ENCODE data around the gene NEO1. TPM values are rescaled to one million over a fixed set of nuclear protein-coding genes. Genes with fewer than 3 reads are reported as not detected.

Gene NEO1
- polyA plus RNA-seq, 2 of the 4 experiments (the other 2 are of a cell fraction), result 29.1 to 30.3 TPM

DNA sequence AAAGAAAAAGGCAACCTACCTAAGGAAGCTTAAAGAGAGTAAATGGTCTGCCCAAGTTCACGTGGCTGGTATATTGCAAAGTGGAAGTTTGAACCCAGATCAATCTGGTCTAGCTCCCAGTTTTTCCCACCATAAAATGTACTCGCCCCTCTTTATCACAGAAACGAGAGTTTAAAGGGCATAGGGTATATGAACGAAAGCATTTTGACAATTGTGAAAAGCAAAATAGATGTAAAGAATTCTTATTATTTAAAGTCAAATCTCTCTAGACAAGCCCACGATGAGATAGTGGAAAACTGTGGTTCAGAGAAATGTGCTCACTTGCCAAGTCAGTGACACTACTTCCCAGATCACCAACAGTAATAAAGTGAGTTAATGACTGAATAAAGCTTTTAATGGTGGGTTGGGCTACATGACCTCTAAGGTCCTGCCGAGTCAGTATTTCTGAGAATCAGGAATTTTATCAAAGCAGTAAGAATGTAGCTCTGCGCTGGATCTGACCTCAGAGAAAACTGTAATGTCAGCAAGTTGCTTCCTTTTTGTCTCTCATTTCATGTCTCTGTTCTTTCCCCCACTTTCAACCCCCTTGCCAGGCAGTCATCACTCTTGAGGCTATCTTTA lies 23.3 kb upstream of the NEO1 start:
- peak; percentile 86 for TF ChIP-seq MAFK (IDR thresholded peaks at IDR 0.05; ENCODE audit: partially characterized antibody)
- TF ChIP-seq, protein P1, sequence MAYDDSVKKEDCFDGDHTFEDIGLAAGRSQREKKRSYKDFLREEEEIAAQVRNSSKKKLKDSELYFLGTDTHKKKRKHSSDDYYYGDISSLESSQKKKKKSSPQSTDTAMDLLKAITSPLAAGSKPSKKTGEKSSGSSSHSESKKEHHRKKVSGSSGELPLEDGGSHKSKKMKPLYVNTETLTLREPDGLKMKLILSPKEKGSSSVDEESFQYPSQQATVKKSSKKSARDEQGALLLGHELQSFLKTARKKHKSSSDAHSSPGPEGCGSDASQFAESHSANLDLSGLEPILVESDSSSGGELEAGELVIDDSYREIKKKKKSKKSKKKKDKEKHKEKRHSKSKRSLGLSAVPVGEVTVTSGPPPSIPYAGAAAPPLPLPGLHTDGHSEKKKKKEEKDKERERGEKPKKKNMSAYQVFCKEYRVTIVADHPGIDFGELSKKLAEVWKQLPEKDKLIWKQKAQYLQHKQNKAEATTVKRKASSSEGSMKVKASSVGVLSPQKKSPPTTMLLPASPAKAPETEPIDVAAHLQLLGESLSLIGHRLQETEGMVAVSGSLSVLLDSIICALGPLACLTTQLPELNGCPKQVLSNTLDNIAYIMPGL (CRISPR knock-in tag; IDR thresholded peaks at IDR 0.05; ENCODE audit: borderline replicate concordance), result no peak
- DNase-seq (ENCODE audit: low read depth in 1 of 2, low spot score in 1 of 2), result no peak
- ChIA-PET POLR2A (no interaction called here), CTCF (interaction anchor here (1.2 to 2.2 kb wide), 2 partner anchors 10 to 11 kb away, joined by 5 to 8 read pairs; no protein-coding TSS in a partner anchor)
- Histone ChIP-seq H3K4me2 (no peak overlapping the region), H3K9me3 (no peaks in the 10 kb centered on the region), H3K4me3 (no peak overlapping the region), H3K4me1 (no peaks in the 10 kb centered on the region), H3K27ac (no peak overlapping the region)
- no peak for FAIRE-seq
- no peak for ATAC-seq
- 34% methylated on average over 7 of the region's 7 CpGs for WGBS (ENCODE audit: missing lambda C conversion rate)

DNA sequence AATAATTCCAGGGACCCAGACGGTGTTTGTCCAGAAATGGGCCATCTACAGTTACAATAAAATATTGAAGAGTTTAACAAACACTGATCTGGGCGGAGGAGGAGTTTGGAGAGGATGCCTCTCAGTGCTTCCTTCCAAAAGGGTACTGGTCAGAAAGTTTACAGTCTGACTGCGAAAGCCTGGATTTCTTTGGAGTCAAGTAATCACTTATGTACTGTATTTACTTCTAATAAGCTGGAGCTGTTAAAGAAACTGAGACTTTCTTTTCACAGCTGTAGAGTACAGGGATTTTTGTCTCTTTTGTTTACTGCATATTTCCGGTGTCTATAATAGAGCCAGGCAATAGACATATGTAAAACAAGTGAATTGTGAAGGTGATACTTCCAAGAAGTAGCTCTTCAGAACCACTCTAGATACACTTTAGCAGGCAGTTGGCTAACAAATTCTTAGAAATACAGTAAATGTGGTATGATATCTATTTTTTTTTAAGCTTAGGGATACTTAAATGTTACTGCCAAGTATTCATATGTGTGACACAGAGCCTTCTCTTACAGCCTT lies 22.1 kb upstream of the NEO1 start:
- no peak for ATAC-seq
- H3K4me3 ChIP-seq, result no peak overlapping the region
- POLR2A ChIA-PET, result no interaction called here
- DNase-seq (ENCODE audit: low read depth in 1 of 2, low spot score in 1 of 2), result no peak
- H3K9me3 ChIP-seq, result no peaks in the 10 kb centered on the region
- H3K4me1 ChIP-seq, result no peaks in the 10 kb centered on the region
- 43% methylated on average over 4 of the region's 4 CpGs for WGBS (ENCODE audit: missing lambda C conversion rate)
- CTCF ChIA-PET, result interaction anchor here (0.5 to 0.9 kb wide), 2 partner anchors 17 to 23 kb away, joined by 3 to 4 read pairs; no protein-coding TSS in a partner anchor
- TF ChIP-seq SREBF2 (IDR thresholded peaks at IDR 0.05) (no peak), EP300 (IDR thresholded peaks at IDR 0.05) (no peak), CHD4 (IDR thresholded peaks at IDR 0.05; ENCODE audit: borderline replicate concordance) (no peak), CBX2 (IDR thresholded peaks at IDR 0.05; ENCODE audit: borderline replicate concordance, low read depth) (no peak), JUNB (IDR thresholded peaks at IDR 0.05) (no peak), HDAC2 (IDR thresholded peaks at IDR 0.05) (no peak), CHD2 (IDR thresholded peaks at IDR 0.05; ENCODE audit: low read length, partially characterized antibody) (no peak)
- no peak overlapping the region for H3K4me2 ChIP-seq
- H3K27ac ChIP-seq, result no peak overlapping the region
- no peak for FAIRE-seq

DNA sequence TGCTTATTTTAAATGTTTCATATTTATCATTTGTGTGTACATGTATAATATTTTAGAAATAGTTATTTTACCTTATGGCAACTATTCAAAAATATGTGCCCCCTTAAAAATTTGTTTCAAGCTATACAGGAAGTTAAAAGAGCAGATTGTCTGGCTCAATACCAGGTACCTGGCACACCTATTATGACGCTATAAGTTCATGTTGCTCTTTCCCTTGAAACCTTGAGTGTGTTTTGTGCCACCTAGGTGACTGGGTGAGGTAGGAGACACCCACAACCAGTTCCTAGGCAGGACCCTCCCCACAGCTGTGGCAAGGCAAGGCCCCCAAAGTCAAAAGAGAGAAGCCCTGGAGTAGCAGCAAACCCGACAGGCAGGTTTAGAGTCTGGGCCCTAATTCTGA lies 20.6 kb upstream of the NEO1 start:
- TF ChIP-seq, protein P2, sequence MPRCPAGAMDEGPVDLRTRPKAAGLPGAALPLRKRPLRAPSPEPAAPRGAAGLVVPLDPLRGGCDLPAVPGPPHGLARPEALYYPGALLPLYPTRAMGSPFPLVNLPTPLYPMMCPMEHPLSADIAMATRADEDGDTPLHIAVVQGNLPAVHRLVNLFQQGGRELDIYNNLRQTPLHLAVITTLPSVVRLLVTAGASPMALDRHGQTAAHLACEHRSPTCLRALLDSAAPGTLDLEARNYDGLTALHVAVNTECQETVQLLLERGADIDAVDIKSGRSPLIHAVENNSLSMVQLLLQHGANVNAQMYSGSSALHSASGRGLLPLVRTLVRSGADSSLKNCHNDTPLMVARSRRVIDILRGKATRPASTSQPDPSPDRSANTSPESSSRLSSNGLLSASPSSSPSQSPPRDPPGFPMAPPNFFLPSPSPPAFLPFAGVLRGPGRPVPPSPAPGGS (IDR thresholded peaks at IDR 0.05), result no peak
- TF ChIP-seq RARB (CRISPR knock-in tag; IDR thresholded peaks at IDR 0.05) (no peak), SREBF2 (IDR thresholded peaks at IDR 0.05) (no peak), KDM1A (IDR thresholded peaks at IDR 0.05; ENCODE audit: low read depth) (no peak), EP300 (IDR thresholded peaks at IDR 0.05) (no peak), NFE2L2 (conservative IDR thresholded peaks at IDR 0.05; ENCODE audit: low read length) (no peak), HOXB5 (CRISPR knock-in tag; IDR thresholded peaks at IDR 0.05) (no peak), JUN (IDR thresholded peaks at IDR 0.05) (no peak), CHD2 (IDR thresholded peaks at IDR 0.05; ENCODE audit: low read length, partially characterized antibody) (no peak), EHMT2 (IDR thresholded peaks at IDR 0.05; ENCODE audit: low read depth) (no peak), GATA3 (IDR thresholded peaks at IDR 0.05; ENCODE audit: borderline replicate concordance) (no peak), HDAC2 (IDR thresholded peaks at IDR 0.05) (no peak), EHF (CRISPR knock-in tag; IDR thresholded peaks at IDR 0.05) (no peak), CBX8 (IDR thresholded peaks at IDR 0.05) (no peak), POLR2A (IDR thresholded peaks at IDR 0.05; ENCODE audit: low read length) (no peak), MAFK (IDR thresholded peaks at IDR 0.05; ENCODE audit: partially characterized antibody) (no peak)
- TF ChIP-seq, protein P3, sequence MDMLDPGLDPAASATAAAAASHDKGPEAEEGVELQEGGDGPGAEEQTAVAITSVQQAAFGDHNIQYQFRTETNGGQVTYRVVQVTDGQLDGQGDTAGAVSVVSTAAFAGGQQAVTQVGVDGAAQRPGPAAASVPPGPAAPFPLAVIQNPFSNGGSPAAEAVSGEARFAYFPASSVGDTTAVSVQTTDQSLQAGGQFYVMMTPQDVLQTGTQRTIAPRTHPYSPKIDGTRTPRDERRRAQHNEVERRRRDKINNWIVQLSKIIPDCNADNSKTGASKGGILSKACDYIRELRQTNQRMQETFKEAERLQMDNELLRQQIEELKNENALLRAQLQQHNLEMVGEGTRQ (IDR thresholded peaks at IDR 0.05), result no peak
- TF ChIP-seq, protein P4, sequence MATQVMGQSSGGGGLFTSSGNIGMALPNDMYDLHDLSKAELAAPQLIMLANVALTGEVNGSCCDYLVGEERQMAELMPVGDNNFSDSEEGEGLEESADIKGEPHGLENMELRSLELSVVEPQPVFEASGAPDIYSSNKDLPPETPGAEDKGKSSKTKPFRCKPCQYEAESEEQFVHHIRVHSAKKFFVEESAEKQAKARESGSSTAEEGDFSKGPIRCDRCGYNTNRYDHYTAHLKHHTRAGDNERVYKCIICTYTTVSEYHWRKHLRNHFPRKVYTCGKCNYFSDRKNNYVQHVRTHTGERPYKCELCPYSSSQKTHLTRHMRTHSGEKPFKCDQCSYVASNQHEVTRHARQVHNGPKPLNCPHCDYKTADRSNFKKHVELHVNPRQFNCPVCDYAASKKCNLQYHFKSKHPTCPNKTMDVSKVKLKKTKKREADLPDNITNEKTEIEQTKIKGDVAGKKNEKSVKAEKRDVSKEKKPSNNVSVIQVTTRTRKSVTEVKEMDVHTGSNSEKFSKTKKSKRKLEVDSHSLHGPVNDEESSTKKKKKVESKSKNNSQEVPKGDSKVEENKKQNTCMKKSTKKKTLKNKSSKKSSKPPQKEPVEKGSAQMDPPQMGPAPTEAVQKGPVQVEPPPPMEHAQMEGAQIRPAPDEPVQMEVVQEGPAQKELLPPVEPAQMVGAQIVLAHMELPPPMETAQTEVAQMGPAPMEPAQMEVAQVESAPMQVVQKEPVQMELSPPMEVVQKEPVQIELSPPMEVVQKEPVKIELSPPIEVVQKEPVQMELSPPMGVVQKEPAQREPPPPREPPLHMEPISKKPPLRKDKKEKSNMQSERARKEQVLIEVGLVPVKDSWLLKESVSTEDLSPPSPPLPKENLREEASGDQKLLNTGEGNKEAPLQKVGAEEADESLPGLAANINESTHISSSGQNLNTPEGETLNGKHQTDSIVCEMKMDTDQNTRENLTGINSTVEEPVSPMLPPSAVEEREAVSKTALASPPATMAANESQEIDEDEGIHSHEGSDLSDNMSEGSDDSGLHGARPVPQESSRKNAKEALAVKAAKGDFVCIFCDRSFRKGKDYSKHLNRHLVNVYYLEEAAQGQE (IDR thresholded peaks at IDR 0.05), result no peak
- TF ChIP-seq, protein P5, sequence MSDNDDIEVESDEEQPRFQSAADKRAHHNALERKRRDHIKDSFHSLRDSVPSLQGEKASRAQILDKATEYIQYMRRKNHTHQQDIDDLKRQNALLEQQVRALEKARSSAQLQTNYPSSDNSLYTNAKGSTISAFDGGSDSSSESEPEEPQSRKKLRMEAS (IDR thresholded peaks at IDR 0.05), result no peak
- TF ChIP-seq, protein P6, sequence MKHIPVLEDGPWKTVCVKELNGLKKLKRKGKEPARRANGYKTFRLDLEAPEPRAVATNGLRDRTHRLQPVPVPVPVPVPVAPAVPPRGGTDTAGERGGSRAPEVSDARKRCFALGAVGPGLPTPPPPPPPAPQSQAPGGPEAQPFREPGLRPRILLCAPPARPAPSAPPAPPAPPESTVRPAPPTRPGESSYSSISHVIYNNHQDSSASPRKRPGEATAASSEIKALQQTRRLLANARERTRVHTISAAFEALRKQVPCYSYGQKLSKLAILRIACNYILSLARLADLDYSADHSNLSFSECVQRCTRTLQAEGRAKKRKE (CRISPR knock-in tag; IDR thresholded peaks at IDR 0.05; ENCODE audit: low read depth), result no peak
- ATAC-seq, result no peak
- Histone ChIP-seq H3K4me2 (no peak overlapping the region), H3K9me3 (no peaks in the 10 kb centered on the region), H3K4me3 (no peak overlapping the region), H3K4me1 (no peaks in the 10 kb centered on the region), H3K27ac (no peak overlapping the region)
- no peak for FAIRE-seq
- no peak for DNase-seq (ENCODE audit: low read depth in 1 of 2, low spot score in 1 of 2)
- ChIA-PET CTCF (no interaction called here), POLR2A (no interaction called here)
- 80% methylated on average over 2 of the region's 2 CpGs for WGBS (ENCODE audit: missing lambda C conversion rate)
